Uterus (tissue), 2 donors: ENCODE results near the gene ADIPOR2.

Source experiments
- POLR2A ChIP-seq, 2 donors: fragments of 450-650 bp; IDR thresholded peaks; one replicate each; pipeline ENCODE4 v1.6.1; 2016; ENCODE audit warnings: antibody characterized with exemption in 2 of 2, mild to moderate bottlenecking in 1 of 2, moderate library complexity in 1 of 2
- TF ChIP-seq, protein P1 (sequence below), 4 experiments: fragments of 200-600 bp in 2 of 4; fragments of 450-650 bp in 2 of 4; sonication (generic) in 2 of 4; IDR thresholded peaks; one replicate each; pipeline ENCODE4 v1.5.1; 2016 to 2019; ENCODE audit warnings: antibody characterized with exemption in 4 of 4, mild to moderate bottlenecking in 2 of 4, moderate library complexity in 1 of 4

DNA sequence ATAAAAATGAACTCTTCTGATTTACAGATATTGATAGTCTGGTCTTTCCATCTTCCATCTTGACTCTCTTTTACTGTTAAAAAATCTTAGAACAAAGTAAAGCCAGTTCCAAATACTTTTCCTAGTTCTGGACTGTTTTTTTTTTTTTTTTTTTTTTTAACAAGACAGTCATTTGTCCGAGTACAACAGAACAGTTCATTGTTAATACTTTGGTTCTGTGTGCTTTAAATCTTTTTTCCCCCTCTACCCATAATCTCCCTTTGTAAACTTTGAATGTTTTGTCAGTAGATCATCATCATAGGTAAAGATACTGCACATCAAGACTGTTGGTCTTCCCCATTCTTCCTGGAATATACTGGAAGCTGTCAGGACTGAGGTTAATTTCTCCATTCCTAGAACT is 38.0 kb downstream of the ADIPOR2 start:
- no peak for TF ChIP-seq POLR2A (IDR thresholded peaks at IDR 0.05)
- TF ChIP-seq, protein P1, sequence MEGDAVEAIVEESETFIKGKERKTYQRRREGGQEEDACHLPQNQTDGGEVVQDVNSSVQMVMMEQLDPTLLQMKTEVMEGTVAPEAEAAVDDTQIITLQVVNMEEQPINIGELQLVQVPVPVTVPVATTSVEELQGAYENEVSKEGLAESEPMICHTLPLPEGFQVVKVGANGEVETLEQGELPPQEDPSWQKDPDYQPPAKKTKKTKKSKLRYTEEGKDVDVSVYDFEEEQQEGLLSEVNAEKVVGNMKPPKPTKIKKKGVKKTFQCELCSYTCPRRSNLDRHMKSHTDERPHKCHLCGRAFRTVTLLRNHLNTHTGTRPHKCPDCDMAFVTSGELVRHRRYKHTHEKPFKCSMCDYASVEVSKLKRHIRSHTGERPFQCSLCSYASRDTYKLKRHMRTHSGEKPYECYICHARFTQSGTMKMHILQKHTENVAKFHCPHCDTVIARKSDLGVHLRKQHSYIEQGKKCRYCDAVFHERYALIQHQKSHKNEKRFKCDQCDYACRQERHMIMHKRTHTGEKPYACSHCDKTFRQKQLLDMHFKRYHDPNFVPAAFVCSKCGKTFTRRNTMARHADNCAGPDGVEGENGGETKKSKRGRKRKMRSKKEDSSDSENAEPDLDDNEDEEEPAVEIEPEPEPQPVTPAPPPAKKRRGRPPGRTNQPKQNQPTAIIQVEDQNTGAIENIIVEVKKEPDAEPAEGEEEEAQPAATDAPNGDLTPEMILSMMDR (IDR thresholded peaks at IDR 0.05): no peak
